ENCODE results near the gene MAGEA9B. TPM values are rescaled to one million over a fixed set of nuclear protein-coding genes. Genes with fewer than 3 reads are reported as not detected.
"Not testable (repeated sequence)": the region's sequence is repeated elsewhere in the genome, so short reads cannot be mapped to it uniquely, and the experiment has no call there.

Gene MAGEA9B
- total RNA-seq, 1 experiment from 2014 or later: 0.47 TPM

- ATAC-seq (peak; percentile 69), DNase-seq (ENCODE audit: low read depth, low spot score) (peak; percentile 77)
- peak overlapping the region; percentile 65 for H3K4me2 ChIP-seq (ENCODE audit: low read length)
- no peak overlapping the region for H2AFZ ChIP-seq (ENCODE audit: low read depth, low read length, poor library complexity, severe bottlenecking)
- peak overlapping the region; percentile 50; the same call in 1 of the 2 replicates for H3K9ac ChIP-seq (ENCODE audit: low read length)
- no peaks in the 10 kb centered on the region for H4K20me1 ChIP-seq (ENCODE audit: insufficient read depth)
- ChIA-PET POLR2A (interaction anchor here (0.6 kb wide), 2 partner anchors 41 to 399 kb away, joined by 3 read pairs; partner anchors contain the start of gene EOLA2), RAD21 (ENCODE audit: low non-redundant PET in 1 of 2, low total read pairs in 2 of 2, uncharacterized antibody in 2 of 2, unreplicated experiment in 2 of 2) (no interaction called here), CTCF (interaction anchor here (2.5 kb wide), 1 partner anchor 411 kb away, joined by 13 read pairs; no protein-coding TSS in a partner anchor)
- H3K79me2 ChIP-seq (ENCODE audit: insufficient read depth, low read length): peaks cover 3% of the 10 kb centered on the region; the same call in 1 of the 2 replicates
- no TSS peak for BruUV-seq (replicated peaks)
- peaks cover 3 to 4% of the 10 kb centered on the region in 2 experiments; a peak in 2 of 4 replicates for H3K4me1 ChIP-seq (ENCODE audit: control insufficient read depth in 1 of 2, insufficient read depth in 2 of 2, low read length in 2 of 2)
- H3K36me3 ChIP-seq (ENCODE audit: control insufficient read depth in 1 of 2, insufficient read depth in 2 of 2, low read length in 2 of 2): no peaks in the 10 kb centered on the region
- H3K4me3 ChIP-seq (replicated peaks in 1 of 2; ENCODE audit: low read depth in 1 of 2, low read length in 2 of 2): peak overlapping the region; percentile 35 to 51
- H3K9me2 ChIP-seq (ENCODE audit: insufficient read depth): no peaks in the 10 kb centered on the region
- H3K27ac ChIP-seq (ENCODE audit: low read depth, low read length): peak overlapping the region; percentile 53
- intact Hi-C loops (cut with micrococcal nuclease): no loop called here
- no peaks in the 10 kb centered on the region for H3K9me3 ChIP-seq (ENCODE audit: control insufficient read depth in 1 of 2, insufficient read depth in 1 of 2, low read depth in 1 of 2, low read length in 2 of 2)
- no peaks in the 10 kb centered on the region for H3K27me3 ChIP-seq (ENCODE audit: insufficient read depth, low read length)
- TF ChIP-seq ZBTB33 (IDR thresholded peaks at IDR 0.05; ENCODE audit: extremely low read depth, insufficient replicate concordance, low read length) (no peak), SIN3A (IDR thresholded peaks at IDR 0.05; ENCODE audit: low read depth) (no peak), SP1 (IDR thresholded peaks at IDR 0.05; ENCODE audit: low read depth) (no peak), ZFX (IDR thresholded peaks at IDR 0.05) (no peak), SRF (IDR thresholded peaks at IDR 0.05; ENCODE audit: low read depth) (no peak), EZH2 (IDR thresholded peaks at IDR 0.05) (no peak), POLR2A (IDR thresholded peaks at IDR 0.05; ENCODE audit: borderline replicate concordance, extremely low read depth, insufficient read depth, insufficient read length) (no peak), FOSL1 (IDR thresholded peaks at IDR 0.05; ENCODE audit: low read depth) (no peak), MAX (IDR thresholded peaks at IDR 0.05) (no peak), CEBPB (IDR thresholded peaks at IDR 0.05; ENCODE audit: low read depth) (no peak), EGR1 (IDR thresholded peaks at IDR 0.05; ENCODE audit: low read depth) (no peak), POLR2AphosphoS5 (IDR thresholded peaks at IDR 0.05; ENCODE audit: low read depth, low read length) (no peak), RAD21 (IDR thresholded peaks at IDR 0.05; ENCODE audit: low read depth) (no peak), JUND (IDR thresholded peaks at IDR 0.05) (no peak), ZNF274 (IDR thresholded peaks at IDR 0.05; ENCODE audit: low read depth, low read length) (no peak), CTCF (IDR thresholded peaks at IDR 0.05 in 2 of 3, conservative IDR thresholded peaks at IDR 0.05 in 1 of 3; ENCODE audit: borderline replicate concordance in 1 of 3, insufficient read depth in 1 of 3, low read depth in 2 of 3, low read length in 2 of 3) (no peak)
Measured at GRCh38 chrX:149539283-149540130, 47.8 kb downstream of the MAGEA9B start.

GRCh38 chrX:149537474-149537873, 49.8 kb downstream of the MAGEA9B start:
- H3K27me3 ChIP-seq (ENCODE audit: insufficient read depth, low read length); intact Hi-C loops (cut with micrococcal nuclease); H2AFZ ChIP-seq (ENCODE audit: low read depth, low read length, poor library complexity, severe bottlenecking); H3K36me3 ChIP-seq (ENCODE audit: control insufficient read depth in 1 of 2, insufficient read depth in 2 of 2, low read length in 2 of 2); BruUV-seq (replicated peaks); DNase-seq (ENCODE audit: low read depth, low spot score); POLR2A ChIA-PET; H3K4me1 ChIP-seq (ENCODE audit: control insufficient read depth in 1 of 2, insufficient read depth in 2 of 2, low read length in 2 of 2); H3K4me3 ChIP-seq (replicated peaks in 1 of 2; ENCODE audit: low read depth in 1 of 2, low read length in 2 of 2); H3K9me2 ChIP-seq (ENCODE audit: insufficient read depth); H3K9me3 ChIP-seq (ENCODE audit: control insufficient read depth in 1 of 2, insufficient read depth in 1 of 2, low read depth in 1 of 2, low read length in 2 of 2); H3K79me2 ChIP-seq (ENCODE audit: insufficient read depth, low read length); RAD21 ChIA-PET (ENCODE audit: low non-redundant PET in 1 of 2, low total read pairs in 2 of 2, uncharacterized antibody in 2 of 2, unreplicated experiment in 2 of 2); H3K9ac ChIP-seq (ENCODE audit: low read length); H4K20me1 ChIP-seq (ENCODE audit: insufficient read depth); ATAC-seq; H3K4me2 ChIP-seq (ENCODE audit: low read length); H3K27ac ChIP-seq (ENCODE audit: low read depth, low read length); CTCF ChIA-PET: not testable (repeated sequence)

Measured in HCT116 (cell line).